ENCODE data around the gene WDFY1. TPM values are rescaled to one million over a fixed set of nuclear protein-coding genes. Genes with fewer than 3 reads are reported as not detected.

Gene WDFY1
- total RNA-seq, 4 donors from 2014 or later, result 12.0 to 25.7 (median 17.1) TPM

GRCh38 chr2:223828314-223828713 lies 116.8 kb downstream of the WDFY1 start:
- Histone ChIP-seq H3K27ac (no peak overlapping the region), H3K9me3 (no peaks in the 10 kb centered on the region), H3K27me3 (no peaks in the 10 kb centered on the region), H3K36me3 (no peaks in the 10 kb centered on the region), H3K4me1 (no peaks in the 10 kb centered on the region), H3K4me3 (no peak overlapping the region)
- in situ Hi-C loops (cut with MboI; ENCODE audit: low sequenced_read_pairs in 4 of 4) (no loop called here), intact Hi-C loops (cut with DNase I; ENCODE audit: low total_unique reads) (no loop called here)
- TF ChIP-seq, protein P1, sequence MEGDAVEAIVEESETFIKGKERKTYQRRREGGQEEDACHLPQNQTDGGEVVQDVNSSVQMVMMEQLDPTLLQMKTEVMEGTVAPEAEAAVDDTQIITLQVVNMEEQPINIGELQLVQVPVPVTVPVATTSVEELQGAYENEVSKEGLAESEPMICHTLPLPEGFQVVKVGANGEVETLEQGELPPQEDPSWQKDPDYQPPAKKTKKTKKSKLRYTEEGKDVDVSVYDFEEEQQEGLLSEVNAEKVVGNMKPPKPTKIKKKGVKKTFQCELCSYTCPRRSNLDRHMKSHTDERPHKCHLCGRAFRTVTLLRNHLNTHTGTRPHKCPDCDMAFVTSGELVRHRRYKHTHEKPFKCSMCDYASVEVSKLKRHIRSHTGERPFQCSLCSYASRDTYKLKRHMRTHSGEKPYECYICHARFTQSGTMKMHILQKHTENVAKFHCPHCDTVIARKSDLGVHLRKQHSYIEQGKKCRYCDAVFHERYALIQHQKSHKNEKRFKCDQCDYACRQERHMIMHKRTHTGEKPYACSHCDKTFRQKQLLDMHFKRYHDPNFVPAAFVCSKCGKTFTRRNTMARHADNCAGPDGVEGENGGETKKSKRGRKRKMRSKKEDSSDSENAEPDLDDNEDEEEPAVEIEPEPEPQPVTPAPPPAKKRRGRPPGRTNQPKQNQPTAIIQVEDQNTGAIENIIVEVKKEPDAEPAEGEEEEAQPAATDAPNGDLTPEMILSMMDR (IDR thresholded peaks at IDR 0.05 in 4 of 5, conservative IDR thresholded peaks at IDR 0.05 in 1 of 5), result no peak
- no peak for TF ChIP-seq POLR2A (IDR thresholded peaks at IDR 0.05)
- DNase-seq (no peak), ATAC-seq (no peak)

- in situ Hi-C loops (cut with MboI; ENCODE audit: low sequenced_read_pairs in 4 of 4), result no loop called here
- TF ChIP-seq, protein P1 (IDR thresholded peaks at IDR 0.05 in 4 of 5, conservative IDR thresholded peaks at IDR 0.05 in 1 of 5), result no peak
- TF ChIP-seq POLR2A (IDR thresholded peaks at IDR 0.05), result no peak
- ATAC-seq, result no peak
Measured at GRCh38 chr2:223826995-223827394, 118.1 kb downstream of the WDFY1 start.

More at GRCh38 chr2:223826995-223827394, 118.1 kb downstream of the WDFY1 start:
- H3K27ac ChIP-seq, result no peak overlapping the region
- no peak overlapping the region for H3K4me3 ChIP-seq
- no peak for DNase-seq
- H3K9me3 ChIP-seq, result no peaks in the 10 kb centered on the region
- intact Hi-C loops (cut with DNase I; ENCODE audit: low total_unique reads), result no loop called here
- H3K4me1 ChIP-seq, result no peaks in the 10 kb centered on the region
- no peaks in the 10 kb centered on the region for H3K36me3 ChIP-seq
- H3K27me3 ChIP-seq, result no peaks in the 10 kb centered on the region

Other genes starting within 250 kb of the WDFY1 start
- gene AP1S3, start 107.8 kb downstream of the WDFY1 start, total RNA-seq, result under 1 TPM in 1 of 4 donors, not detected in 3; 0.20 TPM
- 10 to 100 TPM; 25.8 to 40.6 (median 33.7) TPM for gene MRPL44, start 12.1 kb upstream of the WDFY1 start, total RNA-seq
- gene SERPINE2, start 94.0 kb upstream of the WDFY1 start, total RNA-seq, result 1 to 10 TPM in 3 of 4 donors, under 1 TPM in 1; 0.41 to 2.8 (median 1.4) TPM